ENCODE results near the gene PDPN.

GRCh38 chr1:13585612-13585991 lies 2.0 kb downstream of the PDPN start:
- TF ChIP-seq EP300 (IDR thresholded peaks at IDR 0.05) (no peak), CTCF (IDR thresholded peaks at IDR 0.05) (no peak), POLR2A (IDR thresholded peaks at IDR 0.05) (no peak)
